Stimulated activated CD4-positive, alpha-beta T cell treated with anti-CD3 and anti-CD28 coated beads, Interleukin-2, amount 100 ng/mL, for 24 hours (primary cell): Measurements from ENCODE around the gene STOX1.
"Not testable (repeated sequence)": the region's sequence is repeated elsewhere in the genome, so short reads cannot be mapped to it uniquely, and the experiment has no call there.

Experiments
- DNase-seq, 2 donors: peaks; one replicate each; pipeline ENCODE4 v3.0.0-alpha.2; 2020

Gene STOX1, protein sequence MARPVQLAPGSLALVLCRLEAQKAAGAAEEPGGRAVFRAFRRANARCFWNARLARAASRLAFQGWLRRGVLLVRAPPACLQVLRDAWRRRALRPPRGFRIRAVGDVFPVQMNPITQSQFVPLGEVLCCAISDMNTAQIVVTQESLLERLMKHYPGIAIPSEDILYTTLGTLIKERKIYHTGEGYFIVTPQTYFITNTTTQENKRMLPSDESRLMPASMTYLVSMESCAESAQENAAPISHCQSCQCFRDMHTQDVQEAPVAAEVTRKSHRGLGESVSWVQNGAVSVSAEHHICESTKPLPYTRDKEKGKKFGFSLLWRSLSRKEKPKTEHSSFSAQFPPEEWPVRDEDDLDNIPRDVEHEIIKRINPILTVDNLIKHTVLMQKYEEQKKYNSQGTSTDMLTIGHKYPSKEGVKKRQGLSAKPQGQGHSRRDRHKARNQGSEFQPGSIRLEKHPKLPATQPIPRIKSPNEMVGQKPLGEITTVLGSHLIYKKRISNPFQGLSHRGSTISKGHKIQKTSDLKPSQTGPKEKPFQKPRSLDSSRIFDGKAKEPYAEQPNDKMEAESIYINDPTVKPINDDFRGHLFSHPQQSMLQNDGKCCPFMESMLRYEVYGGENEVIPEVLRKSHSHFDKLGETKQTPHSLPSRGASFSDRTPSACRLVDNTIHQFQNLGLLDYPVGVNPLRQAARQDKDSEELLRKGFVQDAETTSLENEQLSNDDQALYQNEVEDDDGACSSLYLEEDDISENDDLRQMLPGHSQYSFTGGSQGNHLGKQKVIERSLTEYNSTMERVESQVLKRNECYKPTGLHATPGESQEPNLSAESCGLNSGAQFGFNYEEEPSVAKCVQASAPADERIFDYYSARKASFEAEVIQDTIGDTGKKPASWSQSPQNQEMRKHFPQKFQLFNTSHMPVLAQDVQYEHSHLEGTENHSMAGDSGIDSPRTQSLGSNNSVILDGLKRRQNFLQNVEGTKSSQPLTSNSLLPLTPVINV

DNA sequence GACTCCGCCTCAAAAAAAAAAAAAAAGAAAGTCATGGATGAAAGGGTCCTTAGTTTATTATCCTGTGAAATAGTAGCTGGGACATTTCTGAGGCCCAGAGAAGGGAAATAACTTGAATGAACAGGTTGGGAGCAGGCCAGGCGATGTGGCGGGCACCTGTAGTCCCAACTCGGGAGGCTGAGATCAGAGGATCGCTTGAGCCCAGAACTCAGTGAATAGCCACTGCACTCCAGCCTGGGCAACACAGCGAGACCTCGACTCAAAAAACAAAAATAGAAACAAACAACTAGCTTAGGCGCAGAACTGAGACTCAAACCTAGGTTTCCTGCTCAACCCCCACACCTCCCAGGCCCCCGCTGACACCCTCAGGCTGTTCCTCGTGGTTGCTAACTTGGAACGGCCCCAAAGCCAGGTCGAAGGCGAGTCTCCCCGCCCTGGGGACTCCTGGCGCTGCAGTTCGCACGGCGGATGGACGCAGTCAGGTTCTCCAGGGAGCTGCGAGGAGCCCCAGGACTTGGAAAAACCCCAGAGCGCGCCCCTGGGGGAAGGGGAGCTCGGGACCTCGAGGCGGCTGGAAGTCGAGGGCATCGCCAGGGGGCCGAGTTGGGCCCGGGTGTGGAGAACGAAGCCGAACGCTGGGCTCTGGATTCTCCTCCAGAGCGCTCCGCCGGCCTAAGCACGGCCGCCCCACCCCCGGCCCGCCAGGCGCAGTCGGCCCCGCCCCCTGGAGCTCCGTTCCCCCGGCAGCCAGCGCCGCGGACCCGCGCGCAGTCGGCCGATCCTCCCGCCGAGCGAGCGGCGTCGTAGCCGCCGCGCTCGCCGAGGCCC, at the start of gene STOX1:
STOX1 (plus strand) TSS at position 768 of the 828 bp plus-strand sequence. CDS start 93 bp downstream, outside the sequence.
- peak; percentile 64 to 79 for DNase-seq

DNA sequence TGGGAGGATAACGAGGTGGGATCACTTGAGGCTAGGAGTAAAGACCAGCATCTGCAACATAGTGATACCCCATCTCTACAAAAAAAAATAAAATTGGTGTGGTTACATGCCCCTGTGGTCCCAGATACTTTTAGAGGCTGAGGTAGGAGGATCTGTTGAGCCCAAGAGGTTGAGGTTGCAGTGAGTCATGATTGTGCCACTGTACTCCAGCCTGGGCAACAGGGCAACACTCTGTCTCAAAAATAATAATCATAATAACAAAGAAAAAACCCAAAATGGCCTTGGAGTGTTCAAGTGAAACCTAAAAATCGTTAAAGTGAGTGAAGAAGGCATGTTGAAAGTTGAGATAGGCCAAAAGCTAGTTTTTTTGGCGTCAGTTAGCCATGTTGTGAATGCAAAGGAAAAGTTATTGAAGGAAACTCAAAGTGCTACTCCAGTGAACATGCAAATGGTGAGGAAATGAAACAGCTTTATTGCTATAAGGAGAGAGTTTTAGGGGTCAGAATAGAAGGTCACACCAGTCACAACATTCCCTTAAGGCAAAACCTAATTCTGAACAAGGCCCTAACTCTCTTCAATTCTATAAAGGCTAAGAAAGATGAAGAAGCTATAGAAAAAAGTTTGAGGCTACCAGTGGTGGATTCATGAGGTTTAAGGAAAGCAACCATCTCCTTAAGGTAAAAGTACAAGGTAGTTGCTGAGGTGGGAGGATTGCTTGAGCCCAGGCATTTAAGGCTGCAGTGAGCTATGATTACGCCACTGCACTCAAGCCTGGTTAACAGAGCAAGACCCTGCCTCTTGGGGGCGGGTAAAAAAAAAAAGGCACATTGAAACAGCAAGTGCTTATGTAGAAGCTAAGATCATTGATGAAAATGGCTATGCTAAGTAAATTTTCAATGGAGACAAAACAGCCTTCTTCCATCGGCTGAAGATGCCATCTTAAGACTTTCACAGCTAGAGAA, 45.4 kb upstream of the STOX1 start:
- no peak for DNase-seq

DNA sequence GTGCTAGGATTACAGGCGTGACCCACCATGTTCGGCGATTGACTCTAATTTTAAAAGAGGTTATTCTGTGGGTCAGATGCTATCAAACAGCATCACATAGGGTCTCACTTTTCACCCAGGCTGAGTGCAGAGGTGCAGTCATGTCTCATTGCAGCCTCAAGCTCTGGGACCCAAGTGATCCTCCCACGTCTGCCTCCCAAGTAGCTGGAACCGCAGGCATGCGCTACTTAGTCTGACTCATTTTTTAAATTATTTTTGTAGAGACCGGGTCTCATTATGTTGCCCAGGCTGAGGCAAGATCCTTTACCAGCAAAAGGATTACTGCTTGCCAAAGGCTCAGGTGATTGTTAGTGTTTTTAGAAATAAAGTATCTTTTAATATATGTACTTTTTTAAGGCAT, 42.9 kb upstream of the STOX1 start:
- DNase-seq: no peak

DNA sequence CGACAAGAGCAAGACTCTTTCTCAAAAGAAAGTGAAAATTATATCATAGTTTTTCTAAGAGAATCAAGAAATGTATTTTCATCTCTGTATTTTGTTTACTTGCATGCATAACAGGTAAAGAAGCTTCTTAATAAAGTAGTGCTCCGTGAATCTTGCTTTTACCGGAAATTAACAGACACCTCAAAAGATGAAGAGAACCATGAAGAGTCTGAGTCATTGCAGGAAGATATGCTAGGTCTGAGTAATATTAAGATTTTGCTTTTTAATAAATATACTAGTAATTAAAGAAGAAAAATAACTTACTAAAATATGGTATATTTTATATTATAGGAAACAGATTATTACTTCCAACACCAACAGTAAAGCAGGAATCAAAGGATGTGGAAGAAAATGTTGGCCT, 39.5 kb upstream of the STOX1 start:
- no peak for DNase-seq

DNA sequence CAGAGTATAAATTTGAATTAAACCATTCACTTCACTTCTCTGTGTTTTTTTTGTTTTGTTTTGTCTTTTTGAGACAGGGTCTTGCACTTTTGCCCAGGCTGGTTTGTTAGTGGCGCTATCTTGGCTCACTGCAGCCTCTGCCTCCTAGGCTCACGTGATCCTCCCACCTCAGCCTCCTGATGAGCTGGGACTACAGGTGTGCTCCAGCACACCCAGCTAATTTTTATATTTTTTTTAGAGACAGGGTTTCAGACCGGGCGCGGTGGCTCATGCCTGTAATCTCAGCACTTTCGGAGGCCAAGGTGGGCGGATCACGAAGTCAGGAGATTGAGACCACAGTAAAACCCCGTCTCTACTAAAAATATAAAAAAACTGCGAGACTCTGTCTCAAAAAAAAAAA, 36.9 kb upstream of the STOX1 start:
- DNase-seq: no peak

DNA sequence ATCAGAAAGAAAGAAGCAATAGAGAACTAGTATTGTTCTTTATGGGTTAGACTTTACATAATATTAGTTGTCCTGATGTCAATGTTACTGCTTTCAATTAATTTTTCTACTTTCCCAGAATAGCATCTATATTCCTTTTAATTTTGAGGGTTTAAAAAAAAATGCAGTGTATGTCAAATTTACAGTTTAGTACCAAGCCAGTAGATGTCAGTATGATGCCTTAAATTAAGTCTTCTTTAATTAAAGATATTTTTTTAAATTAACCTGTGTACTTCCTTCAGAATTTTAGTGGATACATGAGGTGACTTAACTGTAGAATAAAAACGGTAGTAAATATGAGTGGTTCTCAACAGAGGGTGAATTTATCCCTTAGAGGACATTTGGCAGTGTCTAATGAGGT, 35.2 kb upstream of the STOX1 start:
- DNase-seq: no peak

DNA sequence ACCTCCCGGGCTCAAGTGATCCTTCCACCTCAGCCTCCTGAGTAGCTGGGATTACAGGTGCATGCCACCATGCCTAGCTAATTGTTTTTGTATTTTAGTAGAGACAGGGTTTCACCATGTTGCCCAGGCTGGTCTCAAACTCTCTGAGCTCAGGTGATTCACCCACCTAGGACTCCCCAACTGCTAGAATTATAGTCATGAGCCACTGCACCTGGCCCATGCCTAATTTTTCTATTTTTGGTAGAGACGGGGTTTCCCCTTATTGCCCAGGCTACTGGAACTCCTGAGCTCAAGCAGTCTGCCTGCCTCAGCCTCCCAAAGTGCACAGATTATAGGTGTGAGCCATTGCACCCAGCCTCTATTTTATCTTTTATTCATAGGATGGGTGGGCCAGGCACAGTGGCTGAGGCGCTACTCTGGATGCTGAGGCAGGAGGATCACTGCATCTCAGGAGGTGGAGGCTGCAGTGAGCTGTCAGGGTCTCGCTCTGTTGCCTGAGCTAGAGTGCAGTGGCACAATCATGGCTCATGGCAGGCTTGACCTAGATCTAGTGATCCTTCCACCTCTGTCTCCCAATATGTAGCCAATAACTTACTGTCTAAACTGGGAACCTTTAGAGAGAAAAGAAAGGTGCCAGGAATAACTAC, 31.3 kb upstream of the STOX1 start:
- no peak for DNase-seq

DNA sequence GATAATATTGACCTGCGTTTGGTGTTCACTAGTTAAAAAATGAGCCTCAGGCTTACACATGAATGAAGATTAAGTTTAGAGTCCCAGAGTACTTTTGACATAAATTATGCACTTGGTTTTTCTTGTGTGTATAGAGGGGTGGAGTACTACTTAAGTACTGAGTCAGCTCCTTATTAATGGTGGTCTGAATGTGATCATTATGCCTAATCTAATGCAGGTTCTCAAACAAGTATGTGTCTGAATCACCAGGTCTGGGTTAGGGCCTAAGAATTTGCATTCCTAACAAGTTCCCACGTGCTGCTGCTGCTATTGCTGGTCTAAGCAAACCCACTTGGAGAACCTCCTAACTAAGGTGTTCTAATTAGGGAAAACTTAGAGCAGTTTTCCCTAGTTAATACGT, 30.7 kb upstream of the STOX1 start:
- DNase-seq: no peak

DNA sequence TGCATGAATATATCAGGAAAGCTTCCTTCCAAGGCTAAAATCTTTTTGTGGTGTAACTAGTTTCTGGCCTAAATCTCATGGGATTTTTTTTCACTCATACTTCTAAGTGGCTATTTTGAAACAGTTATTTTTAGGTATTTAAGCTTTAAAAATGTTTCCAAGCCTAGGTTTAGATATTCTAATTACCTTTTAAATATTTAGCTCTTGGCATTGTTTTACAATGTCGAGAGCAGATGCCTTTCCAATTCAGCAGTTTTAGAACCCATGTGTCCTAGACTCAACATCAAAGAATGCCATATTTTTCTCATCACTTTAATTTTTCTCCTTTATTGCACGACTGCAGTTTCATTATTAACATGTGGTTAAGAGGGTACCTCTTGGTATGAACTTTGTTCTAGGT, 27.1 kb upstream of the STOX1 start:
- no peak for DNase-seq

DNA sequence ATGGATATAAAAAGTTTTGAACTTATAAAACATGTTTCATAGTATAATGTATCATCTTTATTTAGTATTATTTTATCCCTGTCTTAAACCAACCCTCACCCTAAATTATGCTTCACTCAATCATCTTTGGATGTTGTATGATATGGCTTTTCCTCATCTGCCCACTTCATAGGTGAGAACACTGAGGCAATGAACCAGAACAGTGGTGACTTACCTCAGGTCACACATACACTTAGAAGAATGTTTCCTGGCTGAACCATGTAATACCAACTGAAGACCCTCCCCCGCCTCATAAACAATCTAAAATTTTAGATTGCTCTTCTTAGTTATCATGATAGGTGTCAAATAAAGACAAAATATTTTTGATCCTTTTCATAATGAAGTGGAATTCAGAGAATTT, 22.6 kb upstream of the STOX1 start:
- DNase-seq: no peak

DNA sequence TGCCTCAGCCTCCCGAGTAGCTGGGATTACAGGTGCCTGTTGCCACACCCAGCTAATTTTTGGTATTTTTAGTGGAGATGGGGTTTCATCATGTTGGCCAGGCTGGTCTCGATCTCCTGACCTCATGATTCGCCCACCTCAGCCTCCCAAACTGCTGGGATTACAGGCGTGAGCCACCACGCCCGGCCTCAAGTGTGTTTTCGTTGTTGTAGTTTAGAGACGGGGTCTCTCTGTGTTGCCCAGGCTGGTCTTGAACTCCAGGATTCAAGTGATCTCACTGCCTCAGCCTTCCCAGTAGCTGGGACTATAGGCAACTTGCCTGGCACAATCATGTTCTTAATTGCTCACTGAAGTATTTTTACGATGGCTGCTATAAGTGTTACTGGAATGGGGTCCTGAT, 16.5 kb upstream of the STOX1 start:
- DNase-seq: not testable (repeated sequence)

DNA sequence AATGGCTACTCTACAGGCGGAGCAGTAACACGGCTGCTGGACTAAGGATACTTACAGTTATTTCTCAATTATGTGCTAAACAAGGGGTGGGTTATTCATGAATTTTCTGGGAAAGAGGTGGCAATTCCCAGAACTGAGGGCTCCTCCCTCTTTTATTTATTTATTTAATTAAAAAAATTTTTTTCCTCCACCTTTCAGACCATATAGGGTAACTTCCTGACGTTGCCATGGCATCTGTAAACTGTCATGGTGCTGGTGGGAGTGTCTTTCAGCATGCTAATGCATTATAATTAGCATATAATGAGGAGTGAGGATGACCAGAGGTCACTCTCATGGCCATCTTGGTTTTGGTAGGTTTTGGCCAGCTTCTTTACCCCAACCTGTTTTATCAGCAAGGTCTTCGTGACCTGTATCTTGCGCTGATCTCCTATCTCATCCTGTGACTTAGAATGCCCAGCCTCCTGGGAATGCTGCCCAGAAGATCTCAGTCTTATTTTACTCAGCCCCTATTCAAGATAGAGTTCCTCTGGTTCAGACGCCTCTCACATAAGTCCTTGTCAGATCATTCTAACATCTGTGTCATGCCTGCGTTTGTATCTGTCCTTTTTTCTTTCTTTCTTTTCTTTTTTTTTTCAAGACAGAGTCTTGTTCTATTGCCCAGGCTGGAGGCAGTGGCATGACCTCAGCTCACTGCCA, 15.9 kb upstream of the STOX1 start:
- DNase-seq: no peak

DNA sequence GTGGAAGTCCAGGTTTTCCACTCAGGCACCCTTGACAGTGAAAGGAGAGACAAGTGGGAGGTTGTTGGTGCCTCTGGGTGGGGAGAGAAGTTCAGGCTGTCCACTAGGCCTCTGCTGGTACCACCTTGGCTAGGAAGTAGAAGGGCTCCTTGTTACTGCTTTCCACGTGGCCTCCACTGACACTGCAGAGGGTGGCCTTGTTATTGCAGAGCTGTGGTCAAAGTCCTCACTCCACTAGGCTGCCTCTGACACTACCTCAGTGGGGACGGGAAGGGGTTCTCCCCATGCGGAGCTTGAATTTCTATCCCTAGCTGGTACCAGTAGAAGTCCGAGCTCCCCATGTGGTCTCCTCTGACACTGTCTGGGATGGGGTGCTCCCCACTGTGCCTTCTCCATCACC, 14.9 kb upstream of the STOX1 start:
- DNase-seq: no peak

DNA sequence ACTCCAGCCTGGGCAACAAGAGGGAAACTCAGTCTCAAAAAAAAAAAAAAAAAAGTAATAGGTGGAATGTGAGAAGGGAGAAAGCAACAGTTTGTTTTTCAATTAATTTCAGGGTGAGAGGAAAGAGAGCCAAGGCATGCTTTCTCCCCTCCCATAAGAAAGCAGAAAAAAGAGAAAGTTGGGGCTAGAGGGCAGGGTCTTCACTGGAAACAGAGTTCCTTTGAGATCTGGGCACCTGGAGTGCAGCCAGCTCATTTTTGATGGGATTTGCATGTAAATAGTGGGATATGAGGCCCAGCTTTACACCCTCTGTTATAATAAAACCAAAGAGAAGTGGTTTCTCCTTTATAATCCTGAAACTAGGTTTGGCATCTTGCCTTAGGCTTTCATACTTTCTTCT, 13.8 kb upstream of the STOX1 start:
- DNase-seq: no peak

DNA sequence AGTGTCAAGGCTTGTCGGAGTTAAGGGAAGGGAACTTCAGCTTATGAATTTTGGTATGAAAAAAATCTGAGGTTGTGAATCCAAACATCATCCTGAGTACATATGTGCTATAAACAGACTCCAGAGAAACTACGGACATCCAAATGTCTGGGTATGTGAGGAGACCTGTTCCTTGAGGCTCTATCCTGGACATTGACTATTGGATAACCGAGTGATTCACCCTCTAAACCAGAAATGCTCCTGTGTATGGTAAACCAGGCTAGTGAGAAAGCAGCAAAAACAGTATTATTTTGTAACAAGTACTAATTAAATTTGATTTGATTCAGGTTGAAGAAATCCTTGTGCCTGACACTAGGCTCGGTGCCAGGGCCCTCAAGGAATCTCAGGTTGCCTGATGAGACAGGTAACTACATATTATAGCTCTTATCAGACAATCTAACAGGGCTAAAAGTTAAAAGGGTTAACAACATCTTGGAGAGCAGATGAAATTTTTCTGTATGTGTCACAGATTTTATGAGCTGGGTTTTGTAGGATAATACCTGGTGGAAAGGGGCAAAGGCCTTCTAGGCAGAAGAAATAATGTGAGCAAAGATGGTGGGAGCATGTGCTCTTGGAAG, 10.4 kb upstream of the STOX1 start:
- no peak for DNase-seq

DNA sequence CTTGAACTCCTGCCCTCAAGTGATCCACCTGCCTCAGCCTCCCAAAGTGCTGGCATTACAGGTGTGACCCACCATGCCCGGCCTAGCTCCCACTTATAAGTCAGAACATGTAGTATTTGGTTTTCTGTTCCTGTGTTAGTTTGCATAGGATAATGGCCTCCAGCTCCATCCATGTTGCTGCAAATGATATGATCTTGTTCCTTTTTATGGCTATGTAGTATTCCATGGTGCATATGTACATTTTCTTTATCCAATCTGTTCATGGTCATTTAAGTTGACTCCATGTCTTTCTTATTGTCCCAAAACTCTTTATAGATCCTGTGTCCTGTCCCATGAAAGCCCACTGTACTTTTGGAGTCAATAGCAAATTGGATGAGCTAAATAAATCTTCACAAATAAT, 7.0 kb upstream of the STOX1 start:
- DNase-seq: not testable (repeated sequence)

DNA sequence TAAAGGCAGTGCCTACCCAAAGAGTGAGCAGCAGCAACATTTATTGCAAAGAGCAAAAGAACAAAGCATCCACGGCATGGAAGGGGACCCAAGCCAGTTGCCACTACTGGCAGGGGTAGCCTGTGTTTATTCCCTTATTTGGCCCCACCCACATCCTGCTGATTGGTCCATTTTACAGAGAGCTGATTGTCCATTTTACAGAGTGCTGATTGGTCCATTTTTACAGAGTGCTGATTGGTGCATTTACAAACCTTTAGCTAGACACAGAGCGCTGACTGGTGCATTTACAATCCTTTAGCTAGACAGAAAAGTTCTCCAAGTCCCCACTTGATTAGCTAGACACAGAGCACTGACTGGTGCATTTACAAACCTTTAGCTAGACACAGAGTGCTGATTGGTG, 4.7 kb upstream of the STOX1 start:
- not testable (repeated sequence) for DNase-seq

DNA sequence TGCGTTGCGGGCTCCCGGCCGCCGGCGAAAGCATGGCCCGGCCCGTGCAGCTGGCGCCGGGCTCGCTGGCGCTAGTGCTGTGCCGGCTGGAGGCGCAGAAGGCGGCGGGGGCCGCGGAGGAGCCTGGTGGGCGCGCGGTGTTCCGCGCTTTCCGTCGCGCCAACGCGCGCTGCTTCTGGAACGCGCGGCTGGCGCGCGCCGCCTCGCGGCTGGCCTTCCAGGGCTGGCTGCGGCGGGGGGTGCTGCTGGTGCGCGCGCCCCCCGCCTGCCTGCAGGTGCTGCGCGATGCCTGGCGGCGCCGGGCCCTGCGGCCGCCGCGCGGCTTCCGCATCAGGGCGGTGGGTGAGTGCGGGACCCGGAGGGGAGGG, 245 bp downstream of the STOX1 start:
- not testable (repeated sequence) for DNase-seq

DNA sequence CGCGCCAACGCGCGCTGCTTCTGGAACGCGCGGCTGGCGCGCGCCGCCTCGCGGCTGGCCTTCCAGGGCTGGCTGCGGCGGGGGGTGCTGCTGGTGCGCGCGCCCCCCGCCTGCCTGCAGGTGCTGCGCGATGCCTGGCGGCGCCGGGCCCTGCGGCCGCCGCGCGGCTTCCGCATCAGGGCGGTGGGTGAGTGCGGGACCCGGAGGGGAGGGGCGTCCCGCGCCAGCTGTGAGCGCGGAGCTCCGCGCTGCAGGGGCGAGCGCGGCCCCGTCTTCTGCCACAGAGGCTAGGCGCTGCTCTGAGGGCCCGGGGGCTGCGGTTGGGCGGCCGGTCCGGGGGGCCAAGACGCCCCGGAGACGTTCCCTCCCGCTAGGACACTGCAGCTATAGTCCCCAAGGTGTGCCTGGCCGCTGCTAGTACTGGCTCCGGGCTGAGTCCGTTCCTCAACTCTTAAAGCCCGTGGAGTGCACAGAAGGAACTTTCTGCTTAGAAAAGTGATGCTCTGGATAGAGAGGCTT, 811 bp downstream of the STOX1 start:
- DNase-seq: peak; percentile 19 to 23

DNA sequence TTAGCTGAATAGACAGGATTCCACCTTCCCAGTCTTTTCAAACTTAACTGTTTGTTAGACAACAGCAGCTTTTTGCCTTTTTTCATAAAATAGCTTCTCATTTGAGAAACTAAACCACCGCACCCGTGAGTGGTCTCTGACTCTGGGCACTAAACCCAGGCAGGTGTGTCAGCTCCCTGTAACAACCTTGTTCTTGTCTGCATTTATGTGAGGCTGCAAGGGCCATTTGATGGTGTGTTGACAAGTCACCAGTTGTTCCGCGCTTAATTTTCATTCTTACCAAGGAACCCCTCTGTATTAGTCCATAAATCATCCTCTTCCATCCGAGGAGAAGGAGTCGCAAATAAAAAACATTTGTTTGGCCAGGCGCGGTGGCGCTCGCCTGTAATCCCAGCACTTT, 1.5 kb downstream of the STOX1 start:
- DNase-seq: no peak
